WTC11 (cell line): ENCODE measurements around the gene NFYB.
"Not testable (repeated sequence)": the region's sequence is repeated elsewhere in the genome, so short reads cannot be mapped to it uniquely, and the experiment has no call there.

ENCODE experiments used
- CREB1 ChIP-seq: sonication (generic); formaldehyde crosslinking; IDR thresholded peaks from 2 replicates; pipeline ENCODE4 v1.8.0; 2023; ENCODE audit warnings: mild to moderate bottlenecking, missing genetic modification reagents
- CTCF ChIP-seq: fragments of 200-600 bp; IDR thresholded peaks from 2 replicates; pipeline ENCODE4 v1.8.0; 2022; ENCODE audit warnings: antibody characterized with exemption
- FOXP1 ChIP-seq: sonication (generic); formaldehyde crosslinking; IDR thresholded peaks from 2 replicates; pipeline ENCODE4 v1.8.0; 2022; ENCODE audit warnings: missing genetic modification reagents, mild to moderate bottlenecking, moderate library complexity, borderline replicate concordance
- MAX ChIP-seq: sonication (generic); formaldehyde crosslinking; IDR thresholded peaks from 2 replicates; pipeline ENCODE4 v1.8.0; 2022; ENCODE audit warnings: mild to moderate bottlenecking, missing genetic modification reagents
- NR3C1 ChIP-seq: sonication (generic); formaldehyde crosslinking; conservative IDR thresholded peaks from 2 replicates; pipeline ENCODE4 v1.8.1; 2023; ENCODE audit warnings: low read depth, mild to moderate bottlenecking, missing genetic modification reagents
- PREB ChIP-seq: sonication (generic); formaldehyde crosslinking; IDR thresholded peaks from 2 replicates; pipeline ENCODE4 v1.8.1; 2022; ENCODE audit warnings: mild to moderate bottlenecking, missing genetic modification reagents, moderate library complexity, borderline replicate concordance
- ZNF416 ChIP-seq: fragments of 250-450 bp; sonication (Bioruptor Pico); IDR thresholded peaks from 2 replicates; pipeline ENCODE4 v1.9.0; 2021; ENCODE audit warnings: mild to moderate bottlenecking, inconsistent platforms
- ZSCAN18 ChIP-seq: fragments of 250-450 bp; sonication (Bioruptor Pico); IDR thresholded peaks from 2 replicates; pipeline ENCODE4 v2.1.2; 2022; ENCODE audit warnings: mild to moderate bottlenecking, moderate library complexity
- TF ChIP-seq, protein P1 (sequence below): sonication (generic); formaldehyde crosslinking; conservative IDR thresholded peaks from 2 replicates; pipeline ENCODE4 v1.8.1; 2022; ENCODE audit warnings: mild to moderate bottlenecking, missing genetic modification reagents

GRCh38 chr12:104114834-104115586 is 23.0 kb downstream of the NFYB start:
- not testable (repeated sequence) for TF ChIP-seq CTCF; NR3C1; ZSCAN18 (CRISPR knock-in tag); ZNF416 (CRISPR knock-in tag); FOXP1 (CRISPR knock-in tag); PREB; CREB1 (CRISPR knock-in tag); MAX (CRISPR knock-in tag)
- TF ChIP-seq, protein P1, sequence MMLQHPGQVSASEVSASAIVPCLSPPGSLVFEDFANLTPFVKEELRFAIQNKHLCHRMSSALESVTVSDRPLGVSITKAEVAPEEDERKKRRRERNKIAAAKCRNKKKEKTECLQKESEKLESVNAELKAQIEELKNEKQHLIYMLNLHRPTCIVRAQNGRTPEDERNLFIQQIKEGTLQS: not testable (repeated sequence)
